HT1080 (cell line): ENCODE data around the gene RANBP17. TPM values are rescaled to one million over a fixed set of nuclear protein-coding genes. Genes with fewer than 3 reads are reported as not detected.
"Not testable (repeated sequence)": the region's sequence is repeated elsewhere in the genome, so short reads cannot be mapped to it uniquely, and the experiment has no call there.

Experiments used
- DNase-seq: peaks from one replicate; pipeline ENCODE4 v3.0.0-alpha.2; 2015; ENCODE audit warnings: low read depth
- polyA plus RNA-seq, 2 experiments: library from polyadenylated mRNA; depleted of rRNA; stranded (reverse); fragments of >200 nt; gene quantifications; 2 replicates each; pipeline ENCODE4 v1.2.3, GENCODE V29; 2015
- total RNA-seq: library from RNA; depleted of rRNA; stranded (reverse); fragments of >200 nt; shearing (Covaris generic); gene quantifications from 2 replicates; pipeline ENCODE4 v1.2.3, GENCODE V29; 2014; rRNA removed

Gene RANBP17
- total RNA-seq, result 4.7 and 8.4 TPM in 2 replicates
- 2.5 and 3.2 TPM in 2 replicates for polyA plus RNA-seq (2015; cell fraction: cytosol; rRNA removed)
- 13.5 and 18.4 TPM in 2 replicates for polyA plus RNA-seq (2015; cell fraction: nucleus; rRNA removed)

- peak; percentile 69 for DNase-seq
Observed at GRCh38 chr5:170861917-170862766, at the start of gene RANBP17. Gene RANBP17, plus strand, starts transcription at chr5:170862018.

GRCh38 chr5:170813231-170813630 is 48.6 kb upstream of the RANBP17 start:
- DNase-seq, result no peak

- no peak for DNase-seq
Observed at GRCh38 chr5:170817195-170817594, 44.6 kb upstream of the RANBP17 start.

DNA sequence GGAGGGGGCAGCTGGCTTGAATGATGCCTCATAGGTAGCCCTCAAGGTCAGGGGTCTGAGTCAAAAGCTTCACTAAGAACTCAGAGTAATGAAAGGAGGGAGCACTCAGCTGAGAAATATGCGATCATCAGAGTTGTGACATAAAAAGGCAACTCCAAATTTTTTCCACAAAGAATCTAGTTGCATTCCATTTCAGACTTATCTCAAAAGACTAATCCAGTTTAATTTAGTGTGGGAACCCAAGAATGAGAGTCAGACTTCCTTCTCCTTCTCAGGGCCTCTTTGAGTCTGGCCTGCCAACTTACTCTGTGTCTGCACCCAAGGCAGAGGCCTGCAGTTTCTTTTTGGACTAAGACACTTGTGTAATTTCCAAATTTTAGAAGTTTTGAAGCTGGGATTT is 43.6 kb upstream of the RANBP17 start:
- DNase-seq, result no peak

DNA sequence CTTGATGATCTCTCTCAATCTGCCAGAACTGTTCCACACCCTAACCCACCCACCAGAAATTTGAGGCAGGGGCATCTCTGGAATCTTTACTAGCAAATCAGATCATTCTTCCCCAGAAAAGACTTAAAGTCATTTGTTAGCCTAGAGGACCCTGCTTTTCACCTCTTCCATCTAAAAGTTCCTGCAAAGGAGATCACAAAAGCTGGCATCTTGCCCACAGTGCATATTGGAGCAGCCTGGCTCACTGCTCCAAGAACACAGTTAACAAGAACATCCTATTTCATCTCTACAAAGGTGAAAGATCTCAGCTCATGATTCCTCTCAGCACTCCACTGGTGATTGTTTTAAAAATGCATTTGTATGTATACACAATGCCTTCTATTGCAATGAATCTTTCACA is 42.0 kb upstream of the RANBP17 start:
- no peak for DNase-seq

DNA sequence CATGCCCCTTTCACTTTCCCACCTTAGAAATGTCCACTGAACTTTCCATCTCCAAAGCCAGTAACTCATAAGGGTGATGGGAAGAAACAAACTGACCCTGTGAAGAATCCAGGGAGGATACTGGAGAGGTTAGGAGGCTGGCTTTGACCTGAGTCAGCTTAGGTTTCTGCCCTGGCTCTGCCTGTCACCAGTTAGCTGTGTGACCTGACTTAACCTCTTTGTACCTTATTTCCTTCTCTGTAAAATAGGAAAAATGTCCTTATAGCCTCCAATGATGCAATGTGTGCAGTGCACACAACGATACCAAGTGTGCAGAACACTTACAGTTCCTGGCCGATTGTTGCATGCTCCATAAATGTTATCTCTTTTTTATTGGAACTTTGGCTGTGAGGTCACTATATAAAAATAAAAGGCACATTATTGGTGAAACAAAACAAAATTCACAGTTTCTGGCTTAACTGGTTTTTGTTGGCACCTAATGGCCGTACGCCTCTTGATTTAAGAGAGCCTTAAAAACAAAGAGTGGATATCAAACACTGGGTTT is 40.5 kb upstream of the RANBP17 start:
- no peak for DNase-seq

- no peak for DNase-seq
Observed at GRCh38 chr5:170826117-170826516, 35.7 kb upstream of the RANBP17 start.

DNA sequence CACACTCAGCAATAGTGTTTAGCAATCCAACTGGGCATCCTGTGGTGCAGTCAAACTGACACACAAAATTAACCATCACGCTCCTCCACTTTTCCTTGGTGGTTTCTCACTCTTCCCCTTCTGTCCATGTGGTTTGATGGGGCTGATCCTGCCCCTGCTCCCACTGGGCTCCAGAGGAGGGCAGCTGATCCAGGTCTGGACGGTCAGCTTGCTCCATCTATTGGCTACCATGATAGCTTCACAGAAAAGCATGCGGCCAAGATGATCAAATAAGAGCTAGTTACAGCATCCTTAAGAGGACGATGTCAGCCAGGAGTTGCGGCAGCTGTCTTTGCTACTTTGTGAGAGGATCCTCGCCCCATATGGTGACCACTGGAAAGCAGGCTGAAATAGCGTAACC is 29.6 kb upstream of the RANBP17 start:
- no peak for DNase-seq

DNA sequence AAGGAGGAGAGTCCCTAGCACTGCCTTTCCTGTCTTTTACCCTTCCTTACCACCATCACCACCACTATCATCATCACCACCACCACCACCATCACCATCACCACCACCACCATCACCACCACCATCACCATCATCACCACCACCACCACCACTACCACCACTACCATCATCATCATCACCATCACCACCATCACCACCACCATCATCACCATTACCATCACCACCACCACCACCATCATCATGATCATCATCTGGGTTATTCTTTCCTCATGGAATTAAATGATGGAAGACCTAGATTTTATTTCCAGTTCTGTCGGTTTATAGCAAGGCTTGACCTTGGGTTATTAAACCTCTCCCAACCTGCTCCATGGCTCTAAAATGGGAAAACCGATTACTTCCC is 27.8 kb upstream of the RANBP17 start:
- DNase-seq, result not testable (repeated sequence)

DNA sequence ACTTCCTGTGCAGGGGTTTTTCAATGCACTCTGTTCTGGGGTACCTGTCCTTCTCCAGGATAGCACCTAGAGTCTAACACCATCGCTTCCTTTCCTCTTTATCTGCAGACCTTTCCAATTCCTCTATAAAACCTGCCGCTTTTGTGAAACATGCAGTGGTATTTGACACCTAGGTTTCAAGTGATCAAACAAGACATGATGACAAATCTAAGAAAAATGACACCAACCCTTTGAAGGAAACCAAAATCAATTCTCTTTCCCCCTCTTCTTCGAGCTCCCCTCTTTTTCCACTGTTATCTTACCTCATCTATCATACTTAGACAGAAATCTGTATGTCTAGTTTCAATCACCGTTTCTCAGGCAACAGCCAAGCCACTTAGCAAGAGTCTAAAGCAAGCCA is 25.6 kb upstream of the RANBP17 start:
- DNase-seq, result no peak

GRCh38 chr5:170843870-170844269 is 17.9 kb upstream of the RANBP17 start:
- no peak for DNase-seq

GRCh38 chr5:170844651-170845050 is 17.2 kb upstream of the RANBP17 start:
- no peak for DNase-seq

DNA sequence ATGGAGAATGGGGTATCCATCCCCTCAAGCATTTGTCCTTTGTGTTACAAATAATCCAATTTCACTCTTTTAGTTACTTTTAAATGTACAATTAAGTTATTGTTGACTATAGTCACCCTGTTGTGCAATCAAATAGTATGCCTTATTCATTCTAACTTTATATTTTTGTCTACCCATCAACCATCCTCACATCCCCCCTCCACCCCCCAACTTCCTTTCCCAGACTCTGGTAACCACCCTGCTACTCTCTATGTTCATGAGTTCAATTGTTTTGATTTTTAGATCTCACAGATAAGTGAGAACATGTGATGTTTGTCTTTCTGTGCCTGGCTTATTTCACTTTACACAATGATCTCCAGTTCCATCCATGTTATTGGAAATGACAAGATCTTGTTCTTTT is 15.4 kb upstream of the RANBP17 start:
- DNase-seq, result no peak

DNA sequence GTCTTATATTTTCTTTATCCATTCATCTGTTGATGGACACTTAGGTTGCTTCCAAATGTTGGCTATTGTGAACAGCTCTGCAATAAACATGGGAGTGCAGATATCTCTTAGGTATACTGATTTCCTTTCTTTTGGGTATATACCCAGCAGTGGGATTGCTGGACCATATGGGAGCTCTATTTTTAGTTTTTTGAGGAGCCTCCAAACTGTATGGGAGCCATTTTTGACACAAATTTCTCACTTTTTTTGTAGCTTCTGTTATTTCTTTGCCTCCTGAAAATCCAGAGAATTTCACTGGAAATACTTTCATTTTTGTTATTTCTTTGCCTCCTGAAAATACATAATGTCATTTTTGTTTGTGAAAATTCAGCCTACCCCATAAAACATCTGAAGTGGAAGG is 15.0 kb upstream of the RANBP17 start:
- DNase-seq, result no peak

DNA sequence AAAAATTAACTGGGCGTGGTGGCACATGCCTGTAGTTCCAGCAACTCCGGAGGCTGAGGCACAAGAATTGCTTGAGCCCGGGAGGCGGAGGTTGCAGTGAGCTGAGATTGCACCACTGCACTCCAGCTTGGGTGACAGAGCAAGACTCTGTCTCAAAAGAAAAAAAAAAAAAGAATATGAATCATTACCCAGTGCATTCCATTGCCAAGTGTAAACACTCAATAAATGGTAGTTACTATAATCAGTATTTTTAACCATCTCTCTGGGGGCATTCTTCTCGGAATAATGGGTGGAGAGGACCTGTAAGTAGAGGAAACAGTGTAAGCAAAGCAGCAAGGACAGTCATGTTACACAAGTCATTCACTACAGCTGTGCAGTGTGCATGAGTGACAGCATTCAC is 13.8 kb upstream of the RANBP17 start:
- peak; percentile 46 for DNase-seq

DNA sequence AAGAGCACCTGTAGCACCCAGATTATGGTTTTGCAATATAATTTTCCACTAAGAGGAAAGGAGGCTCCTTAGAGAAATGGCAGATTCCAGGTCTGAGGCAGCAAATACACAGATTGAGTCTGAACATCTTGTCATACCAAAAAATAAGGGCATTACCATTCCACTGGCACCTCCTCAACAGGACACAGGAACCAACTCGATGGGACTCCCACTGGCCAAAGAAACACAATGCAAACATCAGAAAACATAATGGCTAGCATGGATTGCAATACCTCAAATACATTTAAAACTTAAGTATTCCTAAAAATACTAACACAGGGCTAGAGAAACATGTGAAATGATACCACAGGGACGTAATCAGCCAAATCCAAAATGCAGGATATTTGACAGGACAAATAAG is 12.4 kb upstream of the RANBP17 start:
- DNase-seq, result no peak

DNA sequence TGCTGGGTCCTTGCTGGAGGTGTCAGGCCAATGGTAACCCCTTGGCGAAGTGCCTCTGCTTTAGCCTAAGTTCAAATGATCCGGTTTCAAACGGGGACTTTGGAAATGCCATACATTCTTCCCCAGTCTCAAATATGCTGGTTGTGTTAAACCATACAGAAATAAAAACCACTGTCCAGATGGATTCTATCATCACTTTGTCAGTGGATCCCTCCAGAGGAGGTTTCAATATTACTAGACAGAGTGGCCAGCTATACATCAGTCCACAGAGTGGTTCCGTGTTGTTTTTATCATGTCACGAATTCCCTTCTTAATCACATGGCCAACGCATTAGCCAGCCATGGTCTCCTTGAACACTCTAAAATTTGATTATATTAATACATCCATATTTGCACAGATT is 7.3 kb upstream of the RANBP17 start:
- no peak for DNase-seq

- DNase-seq, result no peak
Observed at GRCh38 chr5:170857066-170857465, 4.8 kb upstream of the RANBP17 start.

GRCh38 chr5:170860415-170860814 is 1.4 kb upstream of the RANBP17 start:
- no peak for DNase-seq

GRCh38 chr5:170860818-170861666 is 776 bp upstream of the RANBP17 start:
- DNase-seq, result no peak

DNA sequence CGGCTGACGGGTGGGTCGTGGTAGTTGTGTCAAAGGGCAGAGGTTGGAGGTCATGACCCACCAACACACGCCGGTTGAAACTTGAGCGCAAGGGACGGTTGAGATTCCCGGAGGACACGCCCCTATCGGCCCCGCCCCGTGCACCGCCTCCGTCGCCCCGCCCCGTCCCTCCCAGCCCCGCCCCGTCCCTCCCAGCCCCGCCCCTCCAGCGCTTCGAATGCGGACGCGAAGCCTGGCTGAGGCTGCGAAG is 226 bp upstream of the RANBP17 start:
- no peak for DNase-seq

GRCh38 chr5:170863646-170864045 is 1.8 kb downstream of the RANBP17 start:
- no peak for DNase-seq
